ENCODE results near the gene KIF11. TPM values are rescaled to one million over a fixed set of nuclear protein-coding genes. Genes with fewer than 3 reads are reported as not detected.

The KIF11 gene
- total RNA-seq, 4 donors from 2014 or later: 0.37 to 2.4 (median 1.3) TPM

GRCh38 chr10:92591550-92592022 lies 1.3 kb upstream of the KIF11 start:
- Histone ChIP-seq H3K27ac (peak overlapping the region; percentile 94 to 98 (median 96)), H3K4me1 (peaks cover 6 to 20% (median 16%) of the 10 kb centered on the region in 4 donors), H3K9me3 (no peaks in the 10 kb centered on the region), H3K36me3 (no peaks in the 10 kb centered on the region), H3K4me3 (peak overlapping the region; percentile 30 to 86 (median 68)), H3K27me3 (no peaks in the 10 kb centered on the region)
- 1 to 3% methylated on average over 4 to 38 of the region's 38 CpGs for WGBS, 2 donors (ENCODE audit: low coverage in 1 of 2)
- TF ChIP-seq POLR2A (IDR thresholded peaks at IDR 0.05) (peak; percentile 88), EP300 (IDR thresholded peaks at IDR 0.05; ENCODE audit: low read depth) (no peak), POLR2AphosphoS5 (IDR thresholded peaks at IDR 0.05) (peak; percentile 90 to 94 (median 93))
- peak; percentile 94 for DNase-seq
- intact Hi-C loops (cut with DNase I; ENCODE audit: low total_unique reads): no loop called here
- in situ Hi-C loops (cut with MboI; ENCODE audit: low pct_ligation_motif_present in 1 of 4, low pct_unique_long_range_greater_than_20kb in 1 of 4, low sequenced_read_pairs in 3 of 4): no loop called here

- intact Hi-C loops (cut with DNase I; ENCODE audit: low total_unique reads): no loop called here
- H3K4me1 ChIP-seq: peaks cover 6 to 20% (median 16%) of the 10 kb centered on the region in 4 donors
- WGBS, 2 donors (ENCODE audit: low coverage in 1 of 2): 6 to 7% methylated on average over 9 of the region's 9 CpGs
- no peaks in the 10 kb centered on the region for H3K36me3 ChIP-seq
- in situ Hi-C loops (cut with MboI; ENCODE audit: low pct_ligation_motif_present in 1 of 4, low pct_unique_long_range_greater_than_20kb in 1 of 4, low sequenced_read_pairs in 3 of 4): no loop called here
- TF ChIP-seq CTCF (IDR thresholded peaks at IDR 0.05) (no peak), POLR2AphosphoS5 (IDR thresholded peaks at IDR 0.05) (no peak), EP300 (IDR thresholded peaks at IDR 0.05; ENCODE audit: low read depth) (no peak), POLR2A (IDR thresholded peaks at IDR 0.05) (no peak)
- H3K9me3 ChIP-seq: no peaks in the 10 kb centered on the region
- H3K27ac ChIP-seq: peak overlapping the region; percentile 94 to 98 (median 96)
- peak overlapping the region; percentile 61 to 87 (median 80) for H3K4me3 ChIP-seq
- H3K27me3 ChIP-seq: no peaks in the 10 kb centered on the region
- DNase-seq: no peak
Observed at GRCh38 chr10:92593619-92594588, 974 bp downstream of the KIF11 start.

- H3K27ac ChIP-seq: no peak overlapping the region
- WGBS, 2 donors (ENCODE audit: low coverage in 1 of 2): 81 to 85% methylated on average over 2 of the region's 2 CpGs
- no peaks in the 10 kb centered on the region for H3K27me3 ChIP-seq
- H3K9me3 ChIP-seq: no peaks in the 10 kb centered on the region
- TF ChIP-seq CTCF (IDR thresholded peaks at IDR 0.05) (no peak), POLR2AphosphoS5 (IDR thresholded peaks at IDR 0.05) (no peak), EP300 (IDR thresholded peaks at IDR 0.05; ENCODE audit: low read depth) (no peak), POLR2A (IDR thresholded peaks at IDR 0.05) (no peak)
- in situ Hi-C loops (cut with MboI; ENCODE audit: low pct_ligation_motif_present in 1 of 4, low pct_unique_long_range_greater_than_20kb in 1 of 4, low sequenced_read_pairs in 3 of 4): no loop called here
- no peak overlapping the region for H3K4me3 ChIP-seq
- no peak for DNase-seq
- H3K36me3 ChIP-seq: no peaks in the 10 kb centered on the region
- H3K4me1 ChIP-seq: peaks cover 6 to 20% (median 16%) of the 10 kb centered on the region in 4 donors
- intact Hi-C loops (cut with DNase I; ENCODE audit: low total_unique reads): no loop called here
Observed at GRCh38 chr10:92595505-92595904, 2.6 kb downstream of the KIF11 start.

GRCh38 chr10:92598321-92598720 lies 5.4 kb downstream of the KIF11 start:
- in situ Hi-C loops (cut with MboI; ENCODE audit: low pct_ligation_motif_present in 1 of 4, low pct_unique_long_range_greater_than_20kb in 1 of 4, low sequenced_read_pairs in 3 of 4) (no loop called here), intact Hi-C loops (cut with DNase I; ENCODE audit: low total_unique reads) (no loop called here)
- no peaks in the 10 kb centered on the region for H3K36me3 ChIP-seq
- no peaks in the 10 kb centered on the region for H3K27me3 ChIP-seq
- DNase-seq: no peak
- H3K4me3 ChIP-seq: no peak overlapping the region
- H3K4me1 ChIP-seq: peaks cover 0 to 11% (median 7%) of the 10 kb centered on the region in 4 donors
- H3K9me3 ChIP-seq: no peaks in the 10 kb centered on the region
- 92 to 100% methylated on average over 1 of the region's 1 CpG for WGBS, 2 donors (ENCODE audit: low coverage in 1 of 2)
- TF ChIP-seq POLR2AphosphoS5 (IDR thresholded peaks at IDR 0.05): no peak
- no peak for TF ChIP-seq EP300 (IDR thresholded peaks at IDR 0.05; ENCODE audit: low read depth)
- TF ChIP-seq POLR2A (IDR thresholded peaks at IDR 0.05): no peak
- TF ChIP-seq CTCF (IDR thresholded peaks at IDR 0.05): no peak
- no peak overlapping the region for H3K27ac ChIP-seq

All from transverse colon (tissue), 4 donors.